ENCODE results near the gene TSPAN11.
A peak's percentile ranks its signal among the peaks of the same experiment; 100 is the strongest.

TSPAN11 gene

DNA sequence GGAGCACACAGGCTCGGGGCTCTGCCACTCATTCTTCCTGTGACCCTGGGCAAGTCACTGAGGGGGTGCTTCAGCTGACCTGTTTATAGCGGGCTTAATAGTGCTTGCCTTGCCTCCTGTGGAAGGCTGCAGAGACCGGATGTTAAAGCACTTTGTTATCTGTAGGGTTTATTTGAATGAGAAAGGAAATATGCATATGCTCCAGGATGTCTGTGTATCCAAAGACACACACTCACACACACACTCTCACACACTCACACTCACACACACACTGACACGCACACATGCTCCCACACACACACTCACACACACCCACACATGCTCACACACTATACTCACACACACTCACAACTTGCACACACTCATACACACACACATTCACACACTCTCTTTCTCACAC lies 91.0 kb downstream of the TSPAN11 start:
- H3K4ac ChIP-seq (ENCODE audit: low read length), result no peak overlapping the region
- H2BK15ac ChIP-seq (ENCODE audit: low read length), result no peak overlapping the region
- no peaks in the 10 kb centered on the region for H3K36me3 ChIP-seq (replicated peaks in 1 of 2; ENCODE audit: control insufficient read depth in 2 of 2, insufficient read depth in 2 of 2, low read length in 2 of 2)
- peaks cover 0 to 3% of the 10 kb centered on the region in 2 donors for H3K9me3 ChIP-seq (replicated peaks in 1 of 2; ENCODE audit: control insufficient read depth in 2 of 2, insufficient read depth in 1 of 2, low read depth in 1 of 2, low read length in 2 of 2)
- H3K4me2 ChIP-seq (ENCODE audit: insufficient read depth, low read length, poor library complexity, severe bottlenecking), result no peak overlapping the region
- no peak overlapping the region for H2AFZ ChIP-seq (ENCODE audit: low read length)
- H2AK5ac ChIP-seq (ENCODE audit: low read depth, low read length), result no peak overlapping the region
- no peak overlapping the region for H2BK5ac ChIP-seq (ENCODE audit: low read length)
- no peak overlapping the region for H4K8ac ChIP-seq (ENCODE audit: low read depth, low read length)
- H3K23ac ChIP-seq (ENCODE audit: low read depth, low read length, poor library complexity), result no peak overlapping the region
- no peak overlapping the region for H3K18ac ChIP-seq (ENCODE audit: low read length)
- H3K14ac ChIP-seq (ENCODE audit: low read length), result peak overlapping the region; percentile 32
- peak overlapping the region; percentile 25 for H3K9ac ChIP-seq (ENCODE audit: low read depth, low read length, poor library complexity)
- peak overlapping the region in 1 of 2 donors; percentile 41 for H3K4me3 ChIP-seq (ENCODE audit: low read length in 2 of 2)
- H3K27me3 ChIP-seq (ENCODE audit: control insufficient read depth in 3 of 3, insufficient read depth in 3 of 3, low read depth in 1 of 3, low read length in 3 of 3), result no peaks in the 10 kb centered on the region
- H3K79me1 ChIP-seq (ENCODE audit: low read depth, low read length), result no peaks in the 10 kb centered on the region
- no peak for DNase-seq (ENCODE audit: low spot score)
- no peak overlapping the region for H2BK12ac ChIP-seq (ENCODE audit: low read length)
- peaks cover 0 to 1% of the 10 kb centered on the region in 2 donors for H3K4me1 ChIP-seq (ENCODE audit: control insufficient read depth in 2 of 2, insufficient read depth in 1 of 2, low read depth in 1 of 2, low read length in 2 of 2)
- no CpG with 5 or more reads among the region's 4 CpGs for WGBS, 2 donors (ENCODE audit: extremely low coverage in 2 of 2, insufficient read length in 2 of 2, insufficient replicate concordance in 1 of 2)
- H2BK120ac ChIP-seq (ENCODE audit: low read depth, low read length), result no peak overlapping the region
- no peak overlapping the region for H3K27ac ChIP-seq (replicated peaks; ENCODE audit: low read length)
- H4K91ac ChIP-seq (ENCODE audit: low read depth, low read length, poor library complexity), result no peak overlapping the region

DNA sequence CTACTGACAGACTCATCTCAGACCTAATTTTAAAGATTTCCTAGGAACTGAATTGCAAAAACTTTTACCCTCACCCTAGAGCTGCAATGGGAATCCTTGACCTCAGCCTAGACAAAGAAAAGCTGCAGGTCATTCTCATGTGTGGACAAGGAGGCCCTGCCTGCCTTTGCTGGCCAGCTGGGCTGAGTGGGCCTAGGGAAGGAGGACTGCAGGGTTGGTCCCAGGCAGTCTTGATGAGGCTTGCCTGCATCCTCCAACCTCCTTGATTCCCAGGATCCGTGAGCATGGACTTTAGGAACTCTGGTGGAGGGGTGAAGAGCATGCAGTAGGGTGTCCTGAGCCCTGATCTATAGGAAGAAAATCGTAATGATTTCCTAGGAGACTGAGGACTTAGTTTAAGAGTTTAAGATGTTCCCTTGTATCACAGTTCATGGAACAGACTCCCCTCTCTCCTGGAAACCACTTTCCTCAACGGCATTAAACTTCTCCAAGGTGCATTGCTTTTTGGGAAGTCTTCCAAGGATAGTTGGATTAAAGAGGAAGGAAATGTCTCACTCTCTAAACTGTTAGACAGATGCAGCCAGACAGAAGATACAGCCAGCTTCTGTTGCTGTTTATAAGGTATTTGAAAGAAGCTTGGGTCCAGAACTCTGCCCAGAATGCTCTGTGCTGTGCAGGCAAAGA lies 91.7 kb downstream of the TSPAN11 start:
- H3K9me3 ChIP-seq (replicated peaks in 1 of 2; ENCODE audit: control insufficient read depth in 2 of 2, insufficient read depth in 1 of 2, low read depth in 1 of 2, low read length in 2 of 2), result peaks cover 0 to 3% of the 10 kb centered on the region in 2 donors
- no peak overlapping the region for H2BK12ac ChIP-seq (ENCODE audit: low read length)
- H3K4me1 ChIP-seq (ENCODE audit: control insufficient read depth in 2 of 2, insufficient read depth in 1 of 2, low read depth in 1 of 2, low read length in 2 of 2), result peaks cover 0 to 1% of the 10 kb centered on the region in 2 donors
- no peak overlapping the region for H2BK5ac ChIP-seq (ENCODE audit: low read length)
- peak overlapping the region; percentile 70 for H3K23ac ChIP-seq (ENCODE audit: low read depth, low read length, poor library complexity)
- H3K4me3 ChIP-seq (ENCODE audit: low read length in 2 of 2), result no peak overlapping the region
- H2AFZ ChIP-seq (ENCODE audit: low read length), result no peak overlapping the region
- H3K27me3 ChIP-seq (ENCODE audit: control insufficient read depth in 3 of 3, insufficient read depth in 3 of 3, low read depth in 1 of 3, low read length in 3 of 3), result no peaks in the 10 kb centered on the region
- H3K9ac ChIP-seq (ENCODE audit: low read depth, low read length, poor library complexity), result no peak overlapping the region
- no peak overlapping the region for H3K18ac ChIP-seq (ENCODE audit: low read length)
- H2BK15ac ChIP-seq (ENCODE audit: low read length), result no peak overlapping the region
- no peak overlapping the region for H4K8ac ChIP-seq (ENCODE audit: low read depth, low read length)
- WGBS, 2 donors (ENCODE audit: extremely low coverage in 2 of 2, insufficient read length in 2 of 2, insufficient replicate concordance in 1 of 2), result no CpG with 5 or more reads among the region's 3 CpGs
- DNase-seq (ENCODE audit: low spot score), result no peak
- H4K91ac ChIP-seq (ENCODE audit: low read depth, low read length, poor library complexity), result no peak overlapping the region
- no peaks in the 10 kb centered on the region for H3K79me1 ChIP-seq (ENCODE audit: low read depth, low read length)
- H3K14ac ChIP-seq (ENCODE audit: low read length), result no peak overlapping the region
- no peak overlapping the region for H2AK5ac ChIP-seq (ENCODE audit: low read depth, low read length)
- no peak overlapping the region for H3K4me2 ChIP-seq (ENCODE audit: insufficient read depth, low read length, poor library complexity, severe bottlenecking)
- no peak overlapping the region for H3K4ac ChIP-seq (ENCODE audit: low read length)
- H3K36me3 ChIP-seq (replicated peaks in 1 of 2; ENCODE audit: control insufficient read depth in 2 of 2, insufficient read depth in 2 of 2, low read length in 2 of 2), result no peaks in the 10 kb centered on the region
- no peak overlapping the region for H2BK120ac ChIP-seq (ENCODE audit: low read depth, low read length)
- no peak overlapping the region for H3K27ac ChIP-seq (replicated peaks; ENCODE audit: low read length)

DNA sequence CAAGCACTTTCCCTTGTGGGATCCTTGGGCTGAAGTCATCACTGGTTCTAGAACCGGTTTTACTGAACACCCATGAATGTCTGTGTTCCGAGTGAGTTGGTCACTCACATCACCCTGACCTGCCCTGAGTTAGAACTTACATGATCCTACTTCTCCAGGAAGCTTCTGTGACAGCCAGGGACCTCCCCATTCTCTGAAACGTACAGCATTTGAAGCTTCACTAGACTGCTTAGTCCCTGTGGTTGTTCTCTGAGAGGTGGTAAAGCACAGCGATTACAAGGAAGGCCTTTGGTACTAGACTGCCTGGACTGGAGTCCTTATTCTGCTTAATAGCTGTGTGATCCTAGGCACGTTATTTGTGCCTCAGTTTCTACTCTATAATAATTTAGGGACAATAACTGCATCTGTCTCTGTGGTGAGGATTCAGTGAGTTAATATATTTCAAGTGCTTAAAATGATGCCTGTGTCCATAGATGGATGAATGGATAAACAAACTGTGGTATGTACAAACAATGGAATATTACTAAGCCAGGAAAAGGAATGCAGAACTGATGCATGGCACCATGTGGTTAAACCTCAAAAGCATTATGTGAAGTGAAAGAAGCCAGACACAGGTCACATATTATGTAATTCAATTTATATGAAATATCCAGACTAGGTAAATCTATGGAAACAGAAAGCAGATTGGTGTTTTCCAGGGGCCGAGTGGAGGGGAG lies 92.4 kb downstream of the TSPAN11 start:
- H3K27me3 ChIP-seq (ENCODE audit: control insufficient read depth in 3 of 3, insufficient read depth in 3 of 3, low read depth in 1 of 3, low read length in 3 of 3), result no peaks in the 10 kb centered on the region
- peaks cover 0 to 1% of the 10 kb centered on the region in 2 donors for H3K4me1 ChIP-seq (ENCODE audit: control insufficient read depth in 2 of 2, insufficient read depth in 1 of 2, low read depth in 1 of 2, low read length in 2 of 2)
- no peak overlapping the region for H3K4me3 ChIP-seq (ENCODE audit: low read length in 2 of 2)
- H2BK120ac ChIP-seq (ENCODE audit: low read depth, low read length), result no peak overlapping the region
- H2AK5ac ChIP-seq (ENCODE audit: low read depth, low read length), result no peak overlapping the region
- no peak overlapping the region for H3K4me2 ChIP-seq (ENCODE audit: insufficient read depth, low read length, poor library complexity, severe bottlenecking)
- no peak for DNase-seq (ENCODE audit: low spot score)
- no peaks in the 10 kb centered on the region for H3K36me3 ChIP-seq (replicated peaks in 1 of 2; ENCODE audit: control insufficient read depth in 2 of 2, insufficient read depth in 2 of 2, low read length in 2 of 2)
- no peak overlapping the region for H3K9ac ChIP-seq (ENCODE audit: low read depth, low read length, poor library complexity)
- H2BK5ac ChIP-seq (ENCODE audit: low read length), result no peak overlapping the region
- H2AFZ ChIP-seq (ENCODE audit: low read length), result no peak overlapping the region
- no peak overlapping the region for H4K91ac ChIP-seq (ENCODE audit: low read depth, low read length, poor library complexity)
- no peak overlapping the region for H3K14ac ChIP-seq (ENCODE audit: low read length)
- H3K79me1 ChIP-seq (ENCODE audit: low read depth, low read length), result no peaks in the 10 kb centered on the region
- H3K4ac ChIP-seq (ENCODE audit: low read length), result no peak overlapping the region
- H3K9me3 ChIP-seq (replicated peaks in 1 of 2; ENCODE audit: control insufficient read depth in 2 of 2, insufficient read depth in 1 of 2, low read depth in 1 of 2, low read length in 2 of 2), result peaks cover 0 to 3% of the 10 kb centered on the region in 2 donors
- no peak overlapping the region for H2BK15ac ChIP-seq (ENCODE audit: low read length)
- no CpG with 5 or more reads among the region's 6 CpGs for WGBS, 2 donors (ENCODE audit: extremely low coverage in 2 of 2, insufficient read length in 2 of 2, insufficient replicate concordance in 1 of 2)
- H3K27ac ChIP-seq (replicated peaks; ENCODE audit: low read length), result no peak overlapping the region
- no peak overlapping the region for H2BK12ac ChIP-seq (ENCODE audit: low read length)
- no peak overlapping the region for H4K8ac ChIP-seq (ENCODE audit: low read depth, low read length)
- H3K18ac ChIP-seq (ENCODE audit: low read length), result no peak overlapping the region
- no peak overlapping the region for H3K23ac ChIP-seq (ENCODE audit: low read depth, low read length, poor library complexity)

DNA sequence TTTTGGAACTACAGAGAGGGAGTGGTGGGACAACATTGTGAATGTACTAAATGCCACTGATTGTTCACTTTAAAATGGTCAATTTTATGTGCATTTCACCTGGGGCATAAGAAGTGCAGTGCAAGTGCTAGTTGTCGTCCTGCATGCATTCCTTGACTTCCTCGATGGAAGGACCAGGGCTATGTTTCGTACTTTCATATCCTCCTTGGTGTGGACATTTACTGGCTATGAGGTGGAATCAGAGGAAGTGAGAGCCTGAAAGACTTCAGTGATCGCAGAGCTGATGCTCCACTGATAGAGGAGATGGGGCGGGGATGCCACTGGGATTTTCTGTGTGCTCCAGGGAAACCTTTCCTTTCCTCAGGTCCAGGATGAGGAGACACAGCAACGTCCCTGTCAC lies 93.0 kb downstream of the TSPAN11 start:
- H3K36me3 ChIP-seq (replicated peaks in 1 of 2; ENCODE audit: control insufficient read depth in 2 of 2, insufficient read depth in 2 of 2, low read length in 2 of 2), result no peaks in the 10 kb centered on the region
- no peak overlapping the region for H2BK15ac ChIP-seq (ENCODE audit: low read length)
- no peak overlapping the region for H3K9ac ChIP-seq (ENCODE audit: low read depth, low read length, poor library complexity)
- no peak overlapping the region for H3K14ac ChIP-seq (ENCODE audit: low read length)
- H3K9me3 ChIP-seq (replicated peaks in 1 of 2; ENCODE audit: control insufficient read depth in 2 of 2, insufficient read depth in 1 of 2, low read depth in 1 of 2, low read length in 2 of 2), result peaks cover 0 to 3% of the 10 kb centered on the region in 2 donors
- H2AK5ac ChIP-seq (ENCODE audit: low read depth, low read length), result no peak overlapping the region
- no peak overlapping the region for H3K4me3 ChIP-seq (ENCODE audit: low read length in 2 of 2)
- peaks cover 0 to 1% of the 10 kb centered on the region in 2 donors for H3K4me1 ChIP-seq (ENCODE audit: control insufficient read depth in 2 of 2, insufficient read depth in 1 of 2, low read depth in 1 of 2, low read length in 2 of 2)
- H3K27ac ChIP-seq (replicated peaks; ENCODE audit: low read length), result no peak overlapping the region
- H3K23ac ChIP-seq (ENCODE audit: low read depth, low read length, poor library complexity), result no peak overlapping the region
- H2BK120ac ChIP-seq (ENCODE audit: low read depth, low read length), result no peak overlapping the region
- no peaks in the 10 kb centered on the region for H3K79me1 ChIP-seq (ENCODE audit: low read depth, low read length)
- DNase-seq (ENCODE audit: low spot score), result no peak
- peak overlapping the region; percentile 42 for H3K18ac ChIP-seq (ENCODE audit: low read length)
- WGBS, 2 donors (ENCODE audit: extremely low coverage in 2 of 2, insufficient read length in 2 of 2, insufficient replicate concordance in 1 of 2), result no CpG with 5 or more reads among the region's 6 CpGs
- H3K4me2 ChIP-seq (ENCODE audit: insufficient read depth, low read length, poor library complexity, severe bottlenecking), result no peak overlapping the region
- no peak overlapping the region for H2BK12ac ChIP-seq (ENCODE audit: low read length)
- no peak overlapping the region for H2AFZ ChIP-seq (ENCODE audit: low read length)
- no peak overlapping the region for H4K91ac ChIP-seq (ENCODE audit: low read depth, low read length, poor library complexity)
- H4K8ac ChIP-seq (ENCODE audit: low read depth, low read length), result no peak overlapping the region
- no peaks in the 10 kb centered on the region for H3K27me3 ChIP-seq (ENCODE audit: control insufficient read depth in 3 of 3, insufficient read depth in 3 of 3, low read depth in 1 of 3, low read length in 3 of 3)
- H3K4ac ChIP-seq (ENCODE audit: low read length), result no peak overlapping the region
- no peak overlapping the region for H2BK5ac ChIP-seq (ENCODE audit: low read length)

All from neuronal stem cell (in vitro differentiated cells).